Sigmoid colon (tissue), 7 donors: ENCODE data around the gene SPART. TPM values are rescaled to one million over a fixed set of nuclear protein-coding genes. Genes with fewer than 3 reads are reported as not detected.

Experiments used
- DNase-seq: peaks from one replicate; pipeline ENCODE4 v3.0.0-alpha.2; 2019
- H3K27ac ChIP-seq, 4 donors: fragments of 200-600 bp; sonication (generic); one replicate each; pipeline ENCODE4 v1.5.1; 2016 to 2019; ENCODE audit warnings: mild to moderate bottlenecking in 1 of 4
- H3K27me3 ChIP-seq, 3 donors: fragments of 200-600 bp; sonication (generic); one replicate each; pipeline ENCODE4 v1.5.1; 2019; ENCODE audit warnings: mild to moderate bottlenecking in 1 of 3
- H3K36me3 ChIP-seq, 4 donors: fragments of 200-600 bp; sonication (generic); one replicate each; pipeline ENCODE4 v1.5.1; 2016 to 2019
- H3K4me1 ChIP-seq, 4 donors: fragments of 200-600 bp; sonication (generic); one replicate each; pipeline ENCODE4 v1.5.1; 2017 to 2019
- H3K4me3 ChIP-seq, 4 donors: fragments of 200-600 bp; sonication (generic); one replicate each; pipeline ENCODE4 v1.5.1; 2017 to 2019; ENCODE audit warnings: mild to moderate bottlenecking in 2 of 4, moderate library complexity in 1 of 4
- H3K9me3 ChIP-seq, 4 donors: fragments of 200-600 bp in 3 of 4; sonication (generic) in 3 of 4; one replicate each; pipeline versions ENCODE4 v1.5.1 to v1.6.1; 2013 to 2019
- EP300 ChIP-seq, 4 donors: sonication (generic); formaldehyde crosslinking; IDR thresholded peaks; one replicate each; pipeline ENCODE4 v1.6.1; 2017; ENCODE audit warnings: antibody characterized with exemption in 4 of 4
- POLR2A ChIP-seq, 2 donors: fragments of 450-650 bp; IDR thresholded peaks; one replicate each; pipeline ENCODE4 v1.6.1; 2016; ENCODE audit warnings: antibody characterized with exemption in 2 of 2, mild to moderate bottlenecking in 2 of 2, moderate library complexity in 2 of 2
- POLR2AphosphoS5 ChIP-seq, 4 donors: sonication (generic); formaldehyde crosslinking; IDR thresholded peaks; one replicate each; pipeline ENCODE4 v1.6.1; 2017; ENCODE audit warnings: antibody characterized with exemption in 4 of 4
- WGBS, 2 donors: extraction: QIAGEN DNeasy Blood & Tissue Kit; methylation state at CpG; one replicate each; pipeline ENCODE4 v1.1.7; 2013; 5-methylcytosine and 5-hydroxymethylcytosine counted together
- intact Hi-C: fragments of 100-400 bp; cut with DNase I; formaldehyde crosslinking; loops from one replicate; pipeline ENCODE4 v1.15.1; 2023
- polyA plus RNA-seq, 3 donors: library from polyadenylated mRNA; stranded (reverse); fragments of 200-250 nt; gene quantifications; one replicate each; pipeline ENCODE4 v1.2.3, GENCODE V29; 2013
- total RNA-seq, 4 donors: library from RNA; depleted of rRNA; stranded (reverse); fragments of >200 nt; gene quantifications; one replicate each; pipeline ENCODE4 v1.1.0, GENCODE V29; 2016
- TF ChIP-seq, protein P1 (sequence below), 4 experiments: fragments of 450-650 bp in 3 of 4; fragments of 200-600 bp in 1 of 4; IDR thresholded peaks; one replicate each; pipeline ENCODE4 v1.5.1; 2016 to 2019; ENCODE audit warnings: antibody characterized with exemption in 4 of 4, mild to moderate bottlenecking in 3 of 4, moderate library complexity in 2 of 4
- donor health status: healthy with polysubstance abuse.
- donor health status: Bipolar disorder and iron deficiency.
- donor health status: healthy.

SPART gene
- total and polyA plus RNA-seq, 7 donors, result 4.6 to 99.9 (median 83.2) TPM

DNA sequence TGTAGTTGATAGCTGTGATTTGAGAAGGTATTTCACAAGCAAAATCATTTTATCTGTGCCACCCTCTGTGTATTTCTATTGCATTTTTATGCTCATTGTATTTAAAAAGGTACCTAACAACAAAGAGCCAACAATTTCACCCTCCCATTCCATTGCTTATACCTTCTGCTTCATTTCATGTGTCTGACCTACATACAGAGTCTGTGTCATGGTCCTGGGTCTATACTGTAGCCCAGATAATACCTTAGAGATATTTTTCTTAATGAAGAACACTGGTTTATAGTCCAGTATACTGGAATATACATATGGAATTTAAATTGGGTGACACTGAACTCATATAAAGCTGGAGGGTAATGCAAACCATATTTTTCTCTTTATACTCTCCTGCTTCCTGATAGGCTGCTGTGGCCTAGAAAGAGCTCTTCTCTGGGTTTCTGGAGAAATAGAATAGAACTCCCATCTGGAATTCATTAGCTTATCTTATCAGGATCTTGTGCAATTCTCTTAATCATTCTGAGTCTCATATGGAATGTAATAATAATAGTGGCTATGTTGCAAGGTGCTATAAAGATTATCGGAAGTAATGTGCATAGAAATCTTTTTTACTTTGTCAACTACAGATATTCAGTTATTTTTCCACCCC, 31.8 kb upstream of the SPART start:
- Histone ChIP-seq H3K4me3 (no peak overlapping the region), H3K9me3 (no peaks in the 10 kb centered on the region), H3K27ac (no peak overlapping the region), H3K36me3 (no peaks in the 10 kb centered on the region), H3K4me1 (no peaks in the 10 kb centered on the region), H3K27me3 (no peaks in the 10 kb centered on the region)
- TF ChIP-seq POLR2AphosphoS5 (IDR thresholded peaks at IDR 0.05) (no peak), POLR2A (IDR thresholded peaks at IDR 0.05) (no peak), EP300 (IDR thresholded peaks at IDR 0.05) (no peak)
- TF ChIP-seq, protein P1, sequence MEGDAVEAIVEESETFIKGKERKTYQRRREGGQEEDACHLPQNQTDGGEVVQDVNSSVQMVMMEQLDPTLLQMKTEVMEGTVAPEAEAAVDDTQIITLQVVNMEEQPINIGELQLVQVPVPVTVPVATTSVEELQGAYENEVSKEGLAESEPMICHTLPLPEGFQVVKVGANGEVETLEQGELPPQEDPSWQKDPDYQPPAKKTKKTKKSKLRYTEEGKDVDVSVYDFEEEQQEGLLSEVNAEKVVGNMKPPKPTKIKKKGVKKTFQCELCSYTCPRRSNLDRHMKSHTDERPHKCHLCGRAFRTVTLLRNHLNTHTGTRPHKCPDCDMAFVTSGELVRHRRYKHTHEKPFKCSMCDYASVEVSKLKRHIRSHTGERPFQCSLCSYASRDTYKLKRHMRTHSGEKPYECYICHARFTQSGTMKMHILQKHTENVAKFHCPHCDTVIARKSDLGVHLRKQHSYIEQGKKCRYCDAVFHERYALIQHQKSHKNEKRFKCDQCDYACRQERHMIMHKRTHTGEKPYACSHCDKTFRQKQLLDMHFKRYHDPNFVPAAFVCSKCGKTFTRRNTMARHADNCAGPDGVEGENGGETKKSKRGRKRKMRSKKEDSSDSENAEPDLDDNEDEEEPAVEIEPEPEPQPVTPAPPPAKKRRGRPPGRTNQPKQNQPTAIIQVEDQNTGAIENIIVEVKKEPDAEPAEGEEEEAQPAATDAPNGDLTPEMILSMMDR (IDR thresholded peaks at IDR 0.05), result no peak
- no peak for DNase-seq
- intact Hi-C loops, result no loop called here
- WGBS, 2 donors, result 76 to 83% methylated on average over 1 of the region's 1 CpG

- TF ChIP-seq, protein P1 (IDR thresholded peaks at IDR 0.05), result no peak
- TF ChIP-seq POLR2AphosphoS5 (IDR thresholded peaks at IDR 0.05), result no peak
- no peak for TF ChIP-seq EP300 (IDR thresholded peaks at IDR 0.05)
- no peak for TF ChIP-seq POLR2A (IDR thresholded peaks at IDR 0.05)
- DNase-seq, result no peak
- Histone ChIP-seq H3K36me3 (no peaks in the 10 kb centered on the region), H3K27me3 (no peaks in the 10 kb centered on the region), H3K9me3 (no peaks in the 10 kb centered on the region), H3K4me1 (peaks cover 0 to 10% (median 0%) of the 10 kb centered on the region in 4 donors), H3K4me3 (no peak overlapping the region), H3K27ac (no peak overlapping the region)
- WGBS, 2 donors, result 23 to 81% methylated on average over 2 of the region's 2 CpGs
- intact Hi-C loops, result no loop called here
Observed at GRCh38 chr13:36374063-36374462, 27.9 kb upstream of the SPART start.

GRCh38 chr13:36371185-36371584, 25.0 kb upstream of the SPART start:
- DNase-seq, result no peak
- H3K36me3 ChIP-seq, result no peaks in the 10 kb centered on the region
- no peak overlapping the region for H3K4me3 ChIP-seq
- no peaks in the 10 kb centered on the region for H3K27me3 ChIP-seq
- intact Hi-C loops, result no loop called here
- no peaks in the 10 kb centered on the region for H3K9me3 ChIP-seq
- TF ChIP-seq POLR2AphosphoS5 (IDR thresholded peaks at IDR 0.05), result no peak
- no peak for TF ChIP-seq EP300 (IDR thresholded peaks at IDR 0.05)
- no peak for TF ChIP-seq POLR2A (IDR thresholded peaks at IDR 0.05)
- TF ChIP-seq, protein P1 (IDR thresholded peaks at IDR 0.05), result no peak
- H3K27ac ChIP-seq, result no peak overlapping the region
- WGBS, 2 donors, result 88 to 93% methylated on average over 4 of the region's 4 CpGs
- H3K4me1 ChIP-seq, result peaks cover 0 to 10% (median 0%) of the 10 kb centered on the region in 4 donors

GRCh38 chr13:36370108-36370429, 23.9 kb upstream of the SPART start:
- Histone ChIP-seq H3K4me3 (no peak overlapping the region), H3K27ac (peak overlapping the region in 1 of 4 donors; percentile 12), H3K27me3 (no peaks in the 10 kb centered on the region), H3K4me1 (peaks cover 0 to 10% (median 0%) of the 10 kb centered on the region in 4 donors), H3K36me3 (peaks cover 0 to 3% (median 0%) of the 10 kb centered on the region in 4 donors), H3K9me3 (no peaks in the 10 kb centered on the region)
- TF ChIP-seq, protein P1 (IDR thresholded peaks at IDR 0.05), result no peak
- TF ChIP-seq POLR2AphosphoS5 (IDR thresholded peaks at IDR 0.05) (no peak), POLR2A (IDR thresholded peaks at IDR 0.05) (no peak), EP300 (IDR thresholded peaks at IDR 0.05) (no peak)
- 84 to 93% methylated on average over 6 of the region's 6 CpGs for WGBS, 2 donors
- DNase-seq, result no peak
- intact Hi-C loops, result no loop called here
